ENCODE measurements around the gene ABHD2. TPM values are rescaled to one million over a fixed set of nuclear protein-coding genes. Genes with fewer than 3 reads are reported as not detected.
"Not testable (repeated sequence)": the region's sequence is repeated elsewhere in the genome, so short reads cannot be mapped to it uniquely, and the experiment has no call there.

Gene ABHD2
- total and polyA plus RNA-seq, 9 donors = 17.0 to 107 (median 89.5) TPM

- no peak for TF ChIP-seq EP300 (IDR thresholded peaks at IDR 0.05)
- no peak for TF ChIP-seq CTCF (IDR thresholded peaks at IDR 0.05)
- Histone ChIP-seq H3K36me3 (no peaks in the 10 kb centered on the region), H3K27ac (no peak overlapping the region), H3K4me3 (no peak overlapping the region), H3K9me3 (no peaks in the 10 kb centered on the region), H3K4me1 (ENCODE audit: insufficient read depth) (peaks cover 6% of the 10 kb centered on the region), H3K27me3 (no peaks in the 10 kb centered on the region)
- intact Hi-C loops (cut with DNase I) = no loop called here
- no peak for DNase-seq
- 87 to 96% (median 89%) methylated on average over 7 of the region's 7 CpGs for WGBS, 3 donors
These were observed 28.1 kb downstream of the ABHD2 start for GRCh38 chr15:89116404-89116803.

GRCh38 chr15:89117790-89118189, 29.5 kb downstream of the ABHD2 start:
- Histone ChIP-seq H3K27me3 (no peaks in the 10 kb centered on the region), H3K9me3 (no peaks in the 10 kb centered on the region), H3K4me1 (ENCODE audit: insufficient read depth) (peaks cover 4% of the 10 kb centered on the region), H3K4me3 (no peak overlapping the region), H3K36me3 (no peaks in the 10 kb centered on the region), H3K27ac (no peak overlapping the region)
- intact Hi-C loops (cut with DNase I) = no loop called here
- no peak for TF ChIP-seq CTCF (IDR thresholded peaks at IDR 0.05)
- TF ChIP-seq EP300 (IDR thresholded peaks at IDR 0.05) = no peak
- no peak for TF ChIP-seq POLR2A (IDR thresholded peaks at IDR 0.05)
- WGBS, 3 donors = 81 to 96% (median 89%) methylated on average over 3 of the region's 3 CpGs
- no peak for DNase-seq

GRCh38 chr15:89118481-89118989, 30.3 kb downstream of the ABHD2 start:
- 67 to 68% (median 67%) methylated on average over 2 of the region's 2 CpGs for WGBS, 3 donors
- no peak for DNase-seq
- H3K9me3 ChIP-seq = no peaks in the 10 kb centered on the region
- H3K27ac ChIP-seq = no peak overlapping the region
- H3K4me3 ChIP-seq = no peak overlapping the region
- TF ChIP-seq CTCF (IDR thresholded peaks at IDR 0.05) (no peak), POLR2A (IDR thresholded peaks at IDR 0.05) (no peak), EP300 (IDR thresholded peaks at IDR 0.05) (no peak)
- no peaks in the 10 kb centered on the region for H3K27me3 ChIP-seq
- intact Hi-C loops (cut with DNase I) = no loop called here
- peaks cover 4% of the 10 kb centered on the region for H3K4me1 ChIP-seq (ENCODE audit: insufficient read depth)
- H3K36me3 ChIP-seq = no peaks in the 10 kb centered on the region

- intact Hi-C loops (cut with DNase I) = loop anchor here in 1 of 4 donors (10.0 kb wide), 1 partner anchor 65 kb away; no protein-coding TSS in a partner anchor
- WGBS, 3 donors = 76 to 84% (median 79%) methylated on average over 12 of the region's 12 CpGs
- no peaks in the 10 kb centered on the region for H3K27me3 ChIP-seq
- H3K4me3 ChIP-seq = no peak overlapping the region
- no peak overlapping the region for H3K27ac ChIP-seq
- H3K4me1 ChIP-seq (ENCODE audit: insufficient read depth) = peaks cover 4% of the 10 kb centered on the region
- TF ChIP-seq EP300 (IDR thresholded peaks at IDR 0.05) = no peak
- no peak for TF ChIP-seq CTCF (IDR thresholded peaks at IDR 0.05)
- TF ChIP-seq POLR2A (IDR thresholded peaks at IDR 0.05) = no peak
- H3K36me3 ChIP-seq = no peaks in the 10 kb centered on the region
- DNase-seq = no peak
- no peaks in the 10 kb centered on the region for H3K9me3 ChIP-seq
These were observed 31.5 kb downstream of the ABHD2 start for GRCh38 chr15:89119489-89120478.

- H3K27ac ChIP-seq; H3K4me1 ChIP-seq (ENCODE audit: insufficient read depth); H3K27me3 ChIP-seq; H3K4me3 ChIP-seq; H3K36me3 ChIP-seq; H3K9me3 ChIP-seq; DNase-seq: not testable (repeated sequence)
- intact Hi-C loops (cut with DNase I) = loop anchor here in 1 of 4 donors (10.0 kb wide), 1 partner anchor 66 kb away; no protein-coding TSS in a partner anchor
- WGBS, 3 donors = 93 to 96% (median 96%) methylated on average over 13 of the region's 13 CpGs
These were observed 32.3 kb downstream of the ABHD2 start for GRCh38 chr15:89120479-89121000.

Data from ovary (tissue), 9 donors.